H9 (cell line): Measurements from ENCODE around the gene KIF11. TPM values are rescaled to one million over a fixed set of nuclear protein-coding genes. Genes with fewer than 3 reads are reported as not detected.

Experiments used
- DNase-seq: peaks from one replicate; pipeline ENCODE4 v3.0.0-alpha.2; 2017
- H2AFZ ChIP-seq: one replicate; pipeline ENCODE4 v1.6.1; 2013; ENCODE audit warnings: mild to moderate bottlenecking, low read length, control low read depth, moderate library complexity
- H2AK5ac ChIP-seq: 2 replicates; pipeline ENCODE4 v1.6.1; 2013; ENCODE audit warnings: low read length, control low read depth, mixed read lengths; ENCODE audit not compliant: insufficient read length
- H2BK120ac ChIP-seq: one replicate; pipeline ENCODE4 v1.6.1; 2013; ENCODE audit warnings: low read depth, mild to moderate bottlenecking, low read length, control low read depth, inconsistent platforms; ENCODE audit not compliant: poor library complexity, severe bottlenecking
- H2BK12ac ChIP-seq: 2 replicates; pipeline ENCODE4 v1.6.1; 2013; ENCODE audit warnings: low read length, control low read depth, mixed read lengths, low read depth; ENCODE audit not compliant: insufficient read length
- H2BK15ac ChIP-seq: 2 replicates; pipeline ENCODE4 v1.6.1; 2013; ENCODE audit warnings: low read depth, low read length, control low read depth
- H2BK20ac ChIP-seq: one replicate; pipeline ENCODE4 v1.6.1; 2013; ENCODE audit warnings: low read depth, mild to moderate bottlenecking, low read length, control low read depth, inconsistent platforms; ENCODE audit not compliant: poor library complexity, severe bottlenecking
- H2BK5ac ChIP-seq: 2 replicates; pipeline ENCODE4 v1.6.1; 2013; ENCODE audit warnings: low read length, control low read depth, mixed read lengths; ENCODE audit not compliant: insufficient read length
- H3K14ac ChIP-seq: 2 replicates; pipeline ENCODE4 v1.6.1; 2013; ENCODE audit warnings: low read length, control low read depth; ENCODE audit not compliant: insufficient read depth
- H3K18ac ChIP-seq: 2 replicates; pipeline ENCODE4 v1.6.1; 2013; ENCODE audit warnings: low read depth, mild to moderate bottlenecking, mixed read lengths, low read length, control low read depth; ENCODE audit not compliant: insufficient read length
- H3K23ac ChIP-seq: 2 replicates; pipeline ENCODE4 v1.6.1; 2013; ENCODE audit warnings: low read length, control low read depth, mixed read lengths, low read depth; ENCODE audit not compliant: insufficient read length
- H3K23me2 ChIP-seq: 2 replicates; pipeline ENCODE4 v1.6.1; 2013; ENCODE audit warnings: low read depth, mild to moderate bottlenecking, mixed read lengths, low read length, control low read depth; ENCODE audit not compliant: insufficient read length, poor library complexity, severe bottlenecking
- H3K27ac ChIP-seq: 2 replicates; pipeline ENCODE4 v1.5.1; 2013; ENCODE audit warnings: low read length, control low read depth, mixed read lengths, low read depth; ENCODE audit not compliant: insufficient read length
- H3K27me3 ChIP-seq: 2 replicates; pipeline ENCODE4 v1.6.1; 2013; ENCODE audit warnings: low read length, control low read depth, inconsistent platforms; ENCODE audit not compliant: insufficient read depth
- H3K4ac ChIP-seq: 2 replicates; pipeline ENCODE4 v1.6.1; 2013; ENCODE audit warnings: low read depth, mild to moderate bottlenecking, control low read depth, inconsistent platforms, low read length, moderate library complexity
- H3K4me1 ChIP-seq: 2 replicates; pipeline ENCODE4 v1.6.1; 2013; ENCODE audit warnings: low read length, control low read depth, inconsistent platforms; ENCODE audit not compliant: insufficient read depth
- H3K4me2 ChIP-seq: 2 replicates; pipeline ENCODE4 v1.6.1; 2013; ENCODE audit warnings: low read length, control low read depth, mixed read lengths; ENCODE audit not compliant: insufficient read length, insufficient read depth
- H3K56ac ChIP-seq: 2 replicates; pipeline ENCODE4 v1.6.1; 2013; ENCODE audit warnings: low read depth, mild to moderate bottlenecking, mixed read lengths, low read length, control low read depth; ENCODE audit not compliant: insufficient read length
- H3K79me1 ChIP-seq: 2 replicates; pipeline ENCODE4 v1.6.1; 2013; ENCODE audit warnings: low read depth, mild to moderate bottlenecking, moderate library complexity, low read length, control low read depth, inconsistent platforms; ENCODE audit not compliant: insufficient read depth, poor library complexity, severe bottlenecking
- H3K79me2 ChIP-seq: 2 replicates; pipeline ENCODE4 v1.6.1; 2013; ENCODE audit warnings: low read length, control low read depth, inconsistent platforms; ENCODE audit not compliant: insufficient read depth
- H3K9ac ChIP-seq: 2 replicates; pipeline ENCODE4 v1.6.1; 2013; ENCODE audit warnings: low read length, control low read depth, mixed read lengths; ENCODE audit not compliant: insufficient read length; ENCODE audit errors: extremely low read depth
- H3K9me3 ChIP-seq: one replicate; pipeline ENCODE4 v1.6.1; 2013; ENCODE audit warnings: low read depth, low read length, inconsistent platforms; ENCODE audit not compliant: control insufficient read depth
- H3T11ph ChIP-seq: one replicate; pipeline ENCODE4 v1.6.1; 2013; ENCODE audit warnings: mild to moderate bottlenecking, low read length, control low read depth, inconsistent platforms
- H4K20me1 ChIP-seq: one replicate; pipeline ENCODE4 v1.6.1; 2013; ENCODE audit not compliant: control insufficient read depth, insufficient read length, insufficient read depth
- H4K5ac ChIP-seq: 2 replicates; pipeline ENCODE4 v1.6.1; 2013; ENCODE audit warnings: low read depth, mild to moderate bottlenecking, mixed read lengths, low read length, control low read depth; ENCODE audit not compliant: insufficient read length
- H4K8ac ChIP-seq: replicated peaks from 2 replicates; pipeline ENCODE4 v1.6.1; 2013; ENCODE audit warnings: low read length, control low read depth, mixed read lengths, low read depth; ENCODE audit not compliant: insufficient read length
- H4K91ac ChIP-seq: 2 replicates; pipeline ENCODE4 v1.6.1; 2013; ENCODE audit warnings: low read depth, mild to moderate bottlenecking, moderate library complexity, mixed read lengths, low read length, control low read depth; ENCODE audit not compliant: insufficient read length
- H3K27ac Mint-ChIP-seq, 3 experiments: 2 replicates in 2 of 3; 3 replicates in 1 of 3; pipeline ENCODE4 v1.8.0; 2020 to 2021; ENCODE audit warnings: mixed read lengths in 3 of 3, mild to moderate bottlenecking in 1 of 3, moderate library complexity in 1 of 3
- H3K27me3 Mint-ChIP-seq: 2 replicates; pipeline ENCODE4 v1.8.0; 2021; ENCODE audit warnings: low read depth, mild to moderate bottlenecking, moderate library complexity, mixed read lengths
- H3K36me3 Mint-ChIP-seq, 3 experiments: 2 replicates in 2 of 3; 3 replicates in 1 of 3; pipeline ENCODE4 v1.8.0; 2020 to 2021; ENCODE audit warnings: low read depth in 3 of 3, mixed read lengths in 3 of 3; ENCODE audit not compliant: insufficient read depth in 1 of 3
- H3K4me1 Mint-ChIP-seq, 2 experiments: 2 replicates each; pipeline ENCODE4 v1.8.0; 2020; ENCODE audit warnings: mixed read lengths in 2 of 2
- H3K4me3 Mint-ChIP-seq, 2 experiments: 2 replicates in 1 of 2; 3 replicates in 1 of 2; pipeline ENCODE4 v1.8.0; 2020 to 2021; ENCODE audit warnings: mild to moderate bottlenecking in 2 of 2, mixed read lengths in 2 of 2, moderate library complexity in 1 of 2
- H3K9me3 Mint-ChIP-seq, 2 experiments: 2 replicates in 1 of 2; 3 replicates in 1 of 2; pipeline ENCODE4 v1.8.0; 2020; ENCODE audit warnings: mild to moderate bottlenecking in 2 of 2, mixed read lengths in 2 of 2, moderate library complexity in 1 of 2
- WGBS: extraction: QIAGEN DNeasy Blood & Tissue Kit; methylation state at CpG from one replicate; pipeline ENCODE4 v1.1.7; 2013; ENCODE audit warnings: missing lambda C conversion rate, low lambda C conversion rate, mixed read lengths; ENCODE audit not compliant: insufficient read length; ENCODE audit errors: extremely low coverage; 5-methylcytosine and 5-hydroxymethylcytosine counted together
- total RNA-seq: library from RNA; stranded (reverse); gene quantifications from 2 replicates; pipeline ENCODE4 v1.2.1, GENCODE V29; 2021
- TF ChIP-seq, protein P1 (sequence below): fragments of 200-600 bp; sonication (generic); conservative IDR thresholded peaks from 3 replicates; pipeline ENCODE4 v1.8.0; 2021; ENCODE audit warnings: antibody characterized with exemption, mild to moderate bottlenecking

KIF11 gene
- total RNA-seq, 1 experiment from 2014 or later, result 54.4 TPM

DNA sequence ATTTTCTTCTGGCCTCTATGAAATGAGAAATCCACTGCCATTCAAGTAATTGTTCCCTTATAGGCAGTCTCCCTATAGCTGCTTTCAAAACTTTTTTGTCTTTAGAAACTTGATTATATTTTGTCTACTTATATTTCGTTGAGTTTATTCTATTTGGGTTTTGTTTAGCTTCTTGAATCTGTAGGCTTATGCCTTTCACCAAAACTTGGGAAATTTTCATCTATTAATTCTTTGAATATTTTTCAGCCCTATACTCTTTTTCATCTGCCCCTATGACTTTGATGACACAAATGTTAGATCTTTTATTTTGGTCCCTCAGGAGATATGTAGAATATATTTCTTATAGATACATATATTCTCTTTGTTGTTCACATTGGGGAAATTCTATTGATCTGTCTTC lies 48.6 kb downstream of the KIF11 start:
- Histone ChIP-seq H3K79me2 (no peaks in the 10 kb centered on the region), H2BK5ac (no peak overlapping the region), H3K9me3 (no peaks in the 10 kb centered on the region), H2BK120ac (no peak overlapping the region), H3K4me1 (no peaks in the 10 kb centered on the region), H3K79me1 (no peaks in the 10 kb centered on the region), H2AK5ac (no peak overlapping the region), H3K56ac (no peak overlapping the region), H4K20me1 (no peaks in the 10 kb centered on the region), H2BK12ac (no peak overlapping the region), H3K23me2 (no peaks in the 10 kb centered on the region), H4K5ac (no peak overlapping the region), H4K91ac (no peak overlapping the region), H3K9ac (no peak overlapping the region), H2AFZ (no peak overlapping the region), H3T11ph (no peak overlapping the region), H3K18ac (no peak overlapping the region), H3K4ac (no peak overlapping the region), H3K23ac (no peak overlapping the region), H3K4me2 (no peak overlapping the region), H3K14ac (no peak overlapping the region), H3K27me3 (no peaks in the 10 kb centered on the region), H2BK15ac (no peak overlapping the region), H4K8ac (no peak overlapping the region), H2BK20ac (no peak overlapping the region), H3K27ac (no peak overlapping the region)
- peaks cover 18 to 73% (median 56%) of the 10 kb centered on the region in 3 experiments; a peak in 6 of 7 replicates for H3K36me3 Mint-ChIP-seq
- no CpG with 5 or more reads among the region's 1 CpG for WGBS
- TF ChIP-seq, protein P1, sequence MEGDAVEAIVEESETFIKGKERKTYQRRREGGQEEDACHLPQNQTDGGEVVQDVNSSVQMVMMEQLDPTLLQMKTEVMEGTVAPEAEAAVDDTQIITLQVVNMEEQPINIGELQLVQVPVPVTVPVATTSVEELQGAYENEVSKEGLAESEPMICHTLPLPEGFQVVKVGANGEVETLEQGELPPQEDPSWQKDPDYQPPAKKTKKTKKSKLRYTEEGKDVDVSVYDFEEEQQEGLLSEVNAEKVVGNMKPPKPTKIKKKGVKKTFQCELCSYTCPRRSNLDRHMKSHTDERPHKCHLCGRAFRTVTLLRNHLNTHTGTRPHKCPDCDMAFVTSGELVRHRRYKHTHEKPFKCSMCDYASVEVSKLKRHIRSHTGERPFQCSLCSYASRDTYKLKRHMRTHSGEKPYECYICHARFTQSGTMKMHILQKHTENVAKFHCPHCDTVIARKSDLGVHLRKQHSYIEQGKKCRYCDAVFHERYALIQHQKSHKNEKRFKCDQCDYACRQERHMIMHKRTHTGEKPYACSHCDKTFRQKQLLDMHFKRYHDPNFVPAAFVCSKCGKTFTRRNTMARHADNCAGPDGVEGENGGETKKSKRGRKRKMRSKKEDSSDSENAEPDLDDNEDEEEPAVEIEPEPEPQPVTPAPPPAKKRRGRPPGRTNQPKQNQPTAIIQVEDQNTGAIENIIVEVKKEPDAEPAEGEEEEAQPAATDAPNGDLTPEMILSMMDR, result no peak
- H3K9me3 Mint-ChIP-seq, result no peaks in the 10 kb centered on the region
- no peaks in the 10 kb centered on the region for H3K27me3 Mint-ChIP-seq
- DNase-seq, result no peak
- no peak overlapping the region for H3K4me3 Mint-ChIP-seq
- H3K27ac Mint-ChIP-seq, result no peak overlapping the region
- 0 out of 4 replicates have a peak, but pooled peaks cover 0 to 5% of the 10 kb centered on the region in 2 experiments for H3K4me1 Mint-ChIP-seq
